Measurements from ENCODE around the gene PTPRT. TPM values are rescaled to one million over a fixed set of nuclear protein-coding genes. Genes with fewer than 3 reads are reported as not detected.

PTPRT gene
- polyA plus RNA-seq, 2 of the 4 experiments (the other 2 are of a cell fraction): not detected

- WGBS (ENCODE audit: missing lambda C conversion rate): 4% methylated on average over 1 of the region's 1 CpG
- no peak for FAIRE-seq
Measured at GRCh38 chr20:42027746-42028268, 1161.9 kb downstream of the PTPRT start.

GRCh38 chr20:42026599-42026998, 1163.1 kb downstream of the PTPRT start:
- ChIA-PET POLR2A (no interaction called here), CTCF (no interaction called here)
- no peaks in the 10 kb centered on the region for H3K4me1 ChIP-seq
- ATAC-seq: no peak
- no peak overlapping the region for H3K4me2 ChIP-seq
- H3K9me3 ChIP-seq: no peaks in the 10 kb centered on the region
- 64% methylated on average over 4 of the region's 4 CpGs for WGBS (ENCODE audit: missing lambda C conversion rate)
- no peak overlapping the region for H3K4me3 ChIP-seq
- FAIRE-seq: no peak
- DNase-seq (ENCODE audit: low read depth in 1 of 2, low spot score in 1 of 2): no peak
- no peak overlapping the region for H3K27ac ChIP-seq
- TF ChIP-seq HOXA7 (CRISPR knock-in tag; IDR thresholded peaks at IDR 0.05) (no peak), CHD4 (IDR thresholded peaks at IDR 0.05; ENCODE audit: borderline replicate concordance) (no peak), FOSB (CRISPR knock-in tag; IDR thresholded peaks at IDR 0.05) (no peak), CBX2 (IDR thresholded peaks at IDR 0.05; ENCODE audit: borderline replicate concordance, low read depth) (no peak), KDM5A (IDR thresholded peaks at IDR 0.05) (no peak), ELK1 (IDR thresholded peaks at IDR 0.05; ENCODE audit: low read depth, low read length) (no peak), ZNF302 (CRISPR knock-in tag; IDR thresholded peaks at IDR 0.05) (no peak), E2F6 (IDR thresholded peaks at IDR 0.05; ENCODE audit: borderline replicate concordance, low read depth) (no peak), HDAC2 (IDR thresholded peaks at IDR 0.05) (no peak), PHF8 (IDR thresholded peaks at IDR 0.05; ENCODE audit: borderline replicate concordance, low read depth) (no peak), MAX (IDR thresholded peaks at IDR 0.05) (no peak), PBX3 (IDR thresholded peaks at IDR 0.05) (no peak), CEBPB (IDR thresholded peaks at IDR 0.05) (no peak), MAZ (IDR thresholded peaks at IDR 0.05; ENCODE audit: borderline replicate concordance, low read depth, low read length) (no peak)

More at GRCh38 chr20:42027746-42028268, 1161.9 kb downstream of the PTPRT start:
- no peak overlapping the region for H3K4me3 ChIP-seq
- no peak for TF ChIP-seq ATOH8 (CRISPR knock-in tag; IDR thresholded peaks at IDR 0.05; ENCODE audit: low read depth)
- peak in 1 of 2 experiments; percentile 21; a peak in 1 of 5 replicates for TF ChIP-seq RAD21 (conservative IDR thresholded peaks at IDR 0.05 in 1 of 2, IDR thresholded peaks at IDR 0.05 in 1 of 2)
- TF ChIP-seq NR3C1 (IDR thresholded peaks at IDR 0.05): no peak
- no peak for TF ChIP-seq E2F6 (IDR thresholded peaks at IDR 0.05; ENCODE audit: borderline replicate concordance, low read depth)
- TF ChIP-seq HOXA7 (CRISPR knock-in tag; IDR thresholded peaks at IDR 0.05): no peak
- H3K4me1 ChIP-seq: no peaks in the 10 kb centered on the region
- no peaks in the 10 kb centered on the region for H3K9me3 ChIP-seq
- DNase-seq (ENCODE audit: low read depth in 1 of 2, low spot score in 1 of 2): no peak
- no peak overlapping the region for H3K27ac ChIP-seq
- ChIA-PET CTCF (no interaction called here), POLR2A (no interaction called here)
- H3K4me2 ChIP-seq: no peak overlapping the region
- no peak for ATAC-seq

GRCh38 chr20:42024653-42025052, 1165.1 kb downstream of the PTPRT start:
- H3K4me3 ChIP-seq: no peak overlapping the region
- TF ChIP-seq JUN (IDR thresholded peaks at IDR 0.05) (no peak), CBX8 (IDR thresholded peaks at IDR 0.05) (no peak), REST (IDR thresholded peaks at IDR 0.05) (peak; percentile 79; the same call in 1 of the 2 replicates), ZNF302 (CRISPR knock-in tag; IDR thresholded peaks at IDR 0.05) (no peak)
- no peak overlapping the region for H3K4me2 ChIP-seq
- DNase-seq (ENCODE audit: low read depth in 1 of 2, low spot score in 1 of 2) (no peak), ATAC-seq (no peak), FAIRE-seq (no peak)
- H3K27ac ChIP-seq: no peak overlapping the region
- WGBS (ENCODE audit: missing lambda C conversion rate): under 1% methylated on average over 5 of the region's 5 CpGs
- ChIA-PET POLR2A (no interaction called here), CTCF (no interaction called here)
- no peaks in the 10 kb centered on the region for H3K4me1 ChIP-seq
- H3K9me3 ChIP-seq: no peaks in the 10 kb centered on the region

Measured in A549 (cell line).